ENCODE data around the gene HECW1. TPM values are rescaled to one million over a fixed set of nuclear protein-coding genes. Genes with fewer than 3 reads are reported as not detected.
"Not testable (repeated sequence)": the region's sequence is repeated elsewhere in the genome, so short reads cannot be mapped to it uniquely, and the experiment has no call there.

HECW1 gene
- total RNA-seq, 1 donor from 2014 or later: not detected

- intact Hi-C loops (cut with micrococcal nuclease): no loop called here
- Mint-ChIP-seq H3K27me3 (peaks cover 3% of the 10 kb centered on the region), H3K4me3 (no peak overlapping the region), H3K9me3 (no peaks in the 10 kb centered on the region), H3K4me1 (no peaks in the 10 kb centered on the region), H3K27ac (no peak overlapping the region), H3K36me3 (ENCODE audit: low read depth) (no peaks in the 10 kb centered on the region)
- ATAC-seq (ENCODE audit: low read depth) (no peak), DNase-seq (no peak)
- CTCF ChIA-PET: no interaction called here
- POLR2A ChIA-PET: no interaction called here
- TF ChIP-seq CTCF (IDR thresholded peaks at IDR 0.05): no peak
Observed at GRCh38 chr7:43205171-43205795, 92.8 kb downstream of the HECW1 start.

GRCh38 chr7:43208242-43208641 lies 95.8 kb downstream of the HECW1 start:
- no peak for TF ChIP-seq CTCF (IDR thresholded peaks at IDR 0.05)
- CTCF ChIA-PET: no interaction called here
- no peak overlapping the region for H3K27ac Mint-ChIP-seq
- no peak for ATAC-seq (ENCODE audit: low read depth)
- intact Hi-C loops (cut with micrococcal nuclease): no loop called here
- no peak overlapping the region for H3K4me3 Mint-ChIP-seq
- POLR2A ChIA-PET: no interaction called here
- H3K9me3 Mint-ChIP-seq: no peaks in the 10 kb centered on the region
- H3K27me3 Mint-ChIP-seq: peaks cover 4% of the 10 kb centered on the region
- H3K36me3 Mint-ChIP-seq (ENCODE audit: low read depth): no peaks in the 10 kb centered on the region
- no peaks in the 10 kb centered on the region for H3K4me1 Mint-ChIP-seq
- DNase-seq: no peak

- ATAC-seq (ENCODE audit: low read depth); H3K36me3 Mint-ChIP-seq (ENCODE audit: low read depth); H3K4me1 Mint-ChIP-seq; DNase-seq; CTCF ChIA-PET; H3K27ac Mint-ChIP-seq; intact Hi-C loops (cut with micrococcal nuclease); POLR2A ChIA-PET; H3K9me3 Mint-ChIP-seq; H3K4me3 Mint-ChIP-seq; H3K27me3 Mint-ChIP-seq: not testable (repeated sequence)
Observed at GRCh38 chr7:43210539-43210938, 98.1 kb downstream of the HECW1 start.

- ATAC-seq (ENCODE audit: low read depth) (no peak), DNase-seq (no peak)
- TF ChIP-seq CTCF (IDR thresholded peaks at IDR 0.05): no peak
- CTCF ChIA-PET: no interaction called here
- peaks cover 11% of the 10 kb centered on the region for H3K27me3 Mint-ChIP-seq
- intact Hi-C loops (cut with micrococcal nuclease): no loop called here
- H3K9me3 Mint-ChIP-seq: no peaks in the 10 kb centered on the region
- POLR2A ChIA-PET: no interaction called here
- H3K4me3 Mint-ChIP-seq: no peak overlapping the region
- no peaks in the 10 kb centered on the region for H3K4me1 Mint-ChIP-seq
- H3K27ac Mint-ChIP-seq: no peak overlapping the region
- H3K36me3 Mint-ChIP-seq (ENCODE audit: low read depth): no peaks in the 10 kb centered on the region
Observed at GRCh38 chr7:43211286-43211685, 98.8 kb downstream of the HECW1 start.

GRCh38 chr7:43211693-43212092 lies 99.2 kb downstream of the HECW1 start:
- intact Hi-C loops (cut with micrococcal nuclease): no loop called here
- no peak for ATAC-seq (ENCODE audit: low read depth)
- H3K4me3 Mint-ChIP-seq: no peak overlapping the region

More at GRCh38 chr7:43211693-43212092, 99.2 kb downstream of the HECW1 start:
- Mint-ChIP-seq H3K36me3 (ENCODE audit: low read depth) (no peaks in the 10 kb centered on the region), H3K27me3 (peaks cover 11% of the 10 kb centered on the region), H3K9me3 (no peaks in the 10 kb centered on the region), H3K27ac (no peak overlapping the region), H3K4me1 (no peaks in the 10 kb centered on the region)
- ChIA-PET POLR2A (no interaction called here), CTCF (no interaction called here)
- TF ChIP-seq CTCF (IDR thresholded peaks at IDR 0.05): no peak
- no peak for DNase-seq
